Stimulated activated CD4-positive, alpha-beta T cell treated with anti-CD3 and anti-CD28 coated beads, TNF-alpha, amount 100 ng/mL, for 48 hours (primary cell): Measurements from ENCODE around the gene SALL3.

Experiments used
- DNase-seq, 3 donors: peaks; one replicate each; pipeline ENCODE4 v3.0.0-alpha.2; 2020; ENCODE audit warnings: low read depth in 3 of 3

SALL3 gene

GRCh38 chr18:78980279-78980771, 707 bp downstream of the SALL3 start:
- DNase-seq = no peak

- DNase-seq = no peak
Observed at GRCh38 chr18:78980777-78981380, 1.3 kb downstream of the SALL3 start.

DNA sequence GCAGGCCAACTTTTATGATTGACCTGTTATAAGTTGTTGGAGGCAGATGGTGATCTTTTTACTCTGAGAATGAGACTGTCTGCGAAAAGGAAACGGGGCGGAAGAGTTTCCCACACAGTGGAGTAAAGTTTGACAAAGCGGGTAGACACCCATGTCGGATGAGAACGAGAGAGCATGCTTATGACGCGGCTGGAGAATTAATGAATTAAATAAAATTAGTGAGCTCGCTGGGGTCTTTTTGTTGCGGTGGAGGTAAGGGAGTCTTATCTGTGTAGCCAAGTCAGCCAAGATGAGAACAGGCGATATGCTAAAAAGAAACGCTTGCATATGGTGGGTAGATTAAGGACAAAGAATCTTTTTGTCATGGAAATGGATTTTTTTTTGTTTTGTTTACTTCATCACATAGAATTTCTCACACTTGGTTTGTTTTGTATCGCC, 1.8 kb downstream of the SALL3 start:
- no peak for DNase-seq

- DNase-seq = no peak
Observed at GRCh38 chr18:78981989-78982620, 2.5 kb downstream of the SALL3 start.

DNA sequence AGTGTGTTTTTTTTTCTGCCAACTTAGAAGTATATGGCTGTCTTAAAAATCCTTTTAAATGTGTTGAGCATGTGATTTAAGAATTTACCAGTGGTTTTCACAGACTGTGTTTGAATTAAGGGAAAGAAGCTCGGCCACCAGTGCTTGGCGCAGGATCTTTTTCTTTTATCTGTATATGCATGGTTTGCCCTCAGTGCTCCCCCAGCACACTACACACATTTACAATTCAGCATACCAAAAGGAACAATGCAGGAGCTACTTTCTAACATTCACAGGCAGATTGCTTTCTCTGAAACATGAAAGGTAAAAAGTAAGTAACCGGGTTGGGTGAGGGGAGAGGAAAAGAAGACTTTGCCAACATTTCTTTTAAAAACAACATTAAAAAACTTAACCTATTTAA, 3.9 kb downstream of the SALL3 start:
- no peak for DNase-seq

- no peak for DNase-seq
Observed at GRCh38 chr18:78984941-78985784, 5.5 kb downstream of the SALL3 start.

GRCh38 chr18:78986018-78986481, 6.4 kb downstream of the SALL3 start:
- DNase-seq = no peak

GRCh38 chr18:78991446-78991845, 11.8 kb downstream of the SALL3 start:
- DNase-seq = no peak

GRCh38 chr18:78992041-78993011, 12.7 kb downstream of the SALL3 start:
- no peak for DNase-seq

DNA sequence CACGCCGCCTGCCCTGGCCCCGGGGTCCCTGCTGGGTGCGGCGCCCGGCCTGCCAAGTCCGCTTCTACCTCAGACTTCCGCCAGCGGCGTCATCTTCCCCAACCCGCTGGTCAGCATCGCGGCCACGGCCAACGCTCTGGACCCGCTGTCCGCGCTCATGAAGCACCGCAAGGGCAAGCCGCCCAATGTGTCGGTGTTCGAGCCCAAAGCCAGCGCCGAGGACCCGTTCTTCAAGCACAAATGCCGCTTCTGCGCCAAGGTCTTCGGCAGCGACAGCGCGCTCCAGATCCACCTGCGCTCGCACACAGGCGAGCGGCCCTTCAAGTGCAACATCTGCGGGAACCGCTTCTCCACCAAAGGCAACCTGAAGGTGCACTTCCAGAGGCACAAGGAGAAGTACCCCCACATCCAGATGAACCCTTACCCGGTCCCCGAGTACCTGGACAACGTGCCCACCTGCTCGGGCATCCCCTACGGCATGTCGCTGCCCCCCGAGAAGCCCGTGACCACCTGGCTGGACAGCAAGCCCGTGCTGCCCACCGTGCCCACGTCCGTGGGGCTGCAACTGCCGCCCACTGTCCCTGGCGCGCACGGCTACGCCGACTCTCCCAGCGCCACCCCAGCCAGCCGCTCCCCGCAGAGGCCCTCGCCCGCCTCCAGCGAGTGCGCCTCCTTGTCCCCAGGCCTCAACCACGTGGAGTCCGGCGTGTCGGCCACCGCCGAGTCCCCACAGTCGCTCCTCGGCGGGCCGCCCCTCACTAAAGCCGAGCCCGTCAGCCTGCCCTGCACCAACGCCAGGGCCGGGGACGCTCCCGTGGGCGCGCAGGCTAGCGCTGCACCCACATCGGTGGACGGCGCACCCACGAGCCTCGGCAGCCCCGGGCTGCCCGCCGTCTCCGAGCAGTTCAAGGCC, 13.7 kb downstream of the SALL3 start:
- DNase-seq = no peak

DNA sequence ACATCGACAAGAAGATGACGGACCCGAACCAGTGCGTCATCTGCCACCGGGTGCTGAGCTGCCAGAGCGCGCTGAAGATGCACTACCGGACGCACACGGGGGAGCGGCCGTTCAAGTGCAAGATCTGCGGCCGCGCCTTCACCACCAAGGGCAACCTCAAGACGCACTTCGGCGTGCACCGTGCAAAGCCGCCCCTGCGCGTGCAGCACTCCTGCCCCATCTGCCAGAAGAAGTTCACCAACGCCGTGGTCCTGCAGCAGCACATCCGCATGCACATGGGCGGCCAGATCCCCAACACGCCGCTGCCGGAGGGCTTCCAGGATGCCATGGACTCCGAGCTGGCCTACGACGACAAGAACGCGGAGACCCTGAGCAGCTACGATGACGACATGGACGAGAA, 14.4 kb downstream of the SALL3 start:
- DNase-seq = no peak

DNA sequence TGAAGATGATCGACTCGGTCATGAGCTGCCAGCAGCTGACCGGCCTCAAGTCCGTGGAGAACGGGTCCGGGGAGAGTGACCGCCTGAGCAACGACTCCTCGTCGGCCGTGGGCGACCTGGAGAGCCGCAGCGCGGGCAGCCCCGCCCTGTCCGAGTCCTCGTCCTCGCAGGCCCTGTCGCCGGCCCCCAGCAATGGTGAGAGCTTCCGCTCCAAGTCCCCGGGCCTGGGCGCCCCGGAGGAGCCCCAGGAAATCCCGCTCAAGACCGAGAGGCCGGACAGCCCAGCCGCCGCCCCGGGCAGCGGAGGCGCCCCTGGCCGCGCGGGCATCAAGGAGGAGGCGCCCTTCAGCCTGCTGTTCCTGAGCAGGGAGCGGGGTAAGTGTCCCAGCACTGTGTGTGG, 14.9 kb downstream of the SALL3 start:
- no peak for DNase-seq

DNA sequence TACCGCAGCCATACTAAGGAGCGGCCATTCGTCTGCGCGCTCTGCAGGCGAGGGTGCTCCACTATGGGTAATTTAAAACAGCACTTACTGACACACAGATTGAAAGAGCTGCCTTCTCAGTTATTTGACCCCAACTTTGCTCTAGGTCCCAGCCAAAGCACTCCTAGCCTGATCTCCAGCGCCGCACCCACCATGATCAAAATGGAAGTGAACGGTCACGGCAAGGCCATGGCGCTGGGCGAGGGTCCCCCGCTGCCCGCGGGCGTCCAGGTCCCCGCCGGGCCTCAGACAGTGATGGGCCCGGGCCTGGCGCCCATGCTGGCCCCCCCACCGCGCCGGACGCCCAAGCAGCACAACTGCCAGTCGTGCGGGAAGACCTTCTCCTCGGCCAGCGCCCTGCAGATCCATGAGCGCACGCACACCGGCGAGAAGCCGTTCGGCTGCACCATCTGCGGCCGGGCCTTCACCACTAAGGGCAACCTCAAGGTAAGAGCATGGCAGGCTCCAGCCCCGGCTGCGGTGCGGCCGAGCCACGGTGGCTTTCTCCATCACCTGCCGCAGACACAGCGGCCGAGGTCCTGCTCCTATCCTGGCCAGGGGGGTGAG, 15.5 kb downstream of the SALL3 start:
- no peak for DNase-seq

GRCh38 chr18:78995740-78996395, 16.2 kb downstream of the SALL3 start:
- no peak for DNase-seq

- DNase-seq = no peak
Observed at GRCh38 chr18:78996741-78997490, 17.3 kb downstream of the SALL3 start.

GRCh38 chr18:78998371-78999071, 18.9 kb downstream of the SALL3 start:
- no peak for DNase-seq

DNA sequence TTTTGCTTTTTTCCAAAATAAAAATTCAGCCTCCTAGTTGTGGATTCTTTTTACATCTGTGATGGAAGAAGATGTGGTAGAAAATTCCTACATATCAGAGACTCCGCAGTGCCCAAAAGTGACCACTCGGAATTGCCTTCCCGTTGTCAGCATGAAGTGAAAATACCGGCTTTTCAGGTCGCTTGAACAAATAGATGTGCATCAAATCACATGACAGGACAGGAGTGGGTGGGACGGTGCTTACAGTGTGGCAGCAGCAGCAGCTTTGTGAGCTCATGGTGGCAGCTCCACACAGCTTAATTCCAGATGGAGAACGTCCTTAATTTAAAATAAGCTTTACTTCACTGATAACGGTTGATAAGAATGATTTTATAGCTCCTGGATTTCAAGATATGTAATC, 20.3 kb downstream of the SALL3 start:
- DNase-seq = no peak

GRCh38 chr18:79000997-79001396, 21.4 kb downstream of the SALL3 start:
- no peak for DNase-seq
